PC-9 (cell line): ENCODE data around the gene NFIA. TPM values are rescaled to one million over a fixed set of nuclear protein-coding genes. Genes with fewer than 3 reads are reported as not detected.

Source experiments
- BruUV-seq: library from RNA; stranded (reverse); fragments of 400-500 nt; replicated peaks from 2 replicates; lab custom pipeline; 2021; lab: Mats Ljungman, UMichigan
- CTCF ChIA-PET: fragments of 300-600 bp; sonication (Branson Sonifier 250); formaldehyde crosslinking; loops from one replicate; lab custom pipeline; 2022; ENCODE audit warnings: antibody characterized with exemption; lab: Charles Lee
- POLR2A ChIA-PET: fragments of 300-600 bp; sonication (Branson Sonifier 250); formaldehyde crosslinking; loops from one replicate; lab custom pipeline; 2022; ENCODE audit warnings: antibody characterized with exemption; ENCODE audit not compliant: unreplicated experiment; lab: Charles Lee
- DNase-seq, 2 experiments: peaks; one replicate each; pipeline versions ENCODE4 v3.0.0 to v3.0.0-alpha.2; 2015 to 2022; ENCODE audit warnings: mixed read lengths in 1 of 2
- H2AFZ ChIP-seq: fragments of 200-600 bp; sonication (generic); 2 replicates; pipeline ENCODE4 v1.8.1; 2017; ENCODE audit warnings: antibody characterized with exemption
- H3F3A ChIP-seq: fragments of 200-600 bp; sonication (generic); 2 replicates; pipeline ENCODE4 v1.8.1; 2017; ENCODE audit warnings: antibody characterized with exemption, mild to moderate bottlenecking, low read depth; ENCODE audit not compliant: insufficient read depth
- H3K27ac ChIP-seq: fragments of 200-600 bp; sonication (generic); 2 replicates; pipeline ENCODE4 v1.6.1; 2016; ENCODE audit warnings: mixed run types
- H3K27me3 ChIP-seq: fragments of 200-600 bp; sonication (generic); 2 replicates; pipeline ENCODE4 v1.6.1; 2016; ENCODE audit warnings: low read depth, mixed run types; ENCODE audit not compliant: insufficient read depth
- H3K36me3 ChIP-seq: fragments of 200-600 bp; sonication (generic); 2 replicates; pipeline ENCODE4 v1.6.1; 2016; ENCODE audit warnings: low read depth, mixed run types
- H3K4me1 ChIP-seq: fragments of 200-600 bp; sonication (generic); replicated peaks from 2 replicates; pipeline ENCODE4 v1.6.1; 2016; ENCODE audit warnings: mixed run types; ENCODE audit not compliant: insufficient read depth
- H3K4me2 ChIP-seq: fragments of 200-600 bp; sonication (generic); 2 replicates; pipeline ENCODE4 v1.6.1; 2017; ENCODE audit warnings: mixed run types
- H3K4me3 ChIP-seq: fragments of 200-600 bp; sonication (generic); 2 replicates; pipeline ENCODE4 v1.6.1; 2016; ENCODE audit warnings: mixed run types
- H3K79me2 ChIP-seq: fragments of 200-600 bp; sonication (generic); 2 replicates; pipeline ENCODE4 v1.6.1; 2017; ENCODE audit warnings: low read depth, mixed run types
- H3K9me2 ChIP-seq: fragments of 200-600 bp; sonication (generic); 2 replicates; pipeline ENCODE4 v1.8.1; 2017; ENCODE audit warnings: mild to moderate bottlenecking; ENCODE audit not compliant: insufficient read depth
- H3K9me3 ChIP-seq: fragments of 200-600 bp; sonication (generic); 2 replicates; pipeline ENCODE4 v1.8.1; 2016; ENCODE audit warnings: low read depth; ENCODE audit not compliant: insufficient read depth
- H4K20me1 ChIP-seq: fragments of 200-600 bp; sonication (generic); 2 replicates; pipeline ENCODE4 v1.8.1; 2017; ENCODE audit not compliant: insufficient read depth
- EZH2 ChIP-seq: fragments of 200-600 bp; sonication (generic); IDR thresholded peaks from 2 replicates; pipeline ENCODE4 v1.8.0; 2017; ENCODE audit warnings: antibody characterized with exemption, low read depth
- intact Hi-C: fragments of 100-400 bp; cut with micrococcal nuclease; formaldehyde crosslinking; loops from one replicate; pipeline ENCODE4 v1.10.0; 2022; ENCODE audit not compliant: unreplicated experiment
- total RNA-seq: library from RNA; stranded (reverse); gene quantifications from 2 replicates; pipeline ENCODE4 v1.2.3, GENCODE V29; 2021
- TF ChIP-seq, protein P1 (sequence below): fragments of 200-600 bp; sonication (generic); conservative IDR thresholded peaks from 2 replicates; pipeline ENCODE4 v1.6.1; 2017; ENCODE audit warnings: mixed run types, antibody characterized with exemption, mild to moderate bottlenecking, moderate library complexity

NFIA gene
- total RNA-seq, 1 experiment from 2014 or later = 26.7 TPM

DNA sequence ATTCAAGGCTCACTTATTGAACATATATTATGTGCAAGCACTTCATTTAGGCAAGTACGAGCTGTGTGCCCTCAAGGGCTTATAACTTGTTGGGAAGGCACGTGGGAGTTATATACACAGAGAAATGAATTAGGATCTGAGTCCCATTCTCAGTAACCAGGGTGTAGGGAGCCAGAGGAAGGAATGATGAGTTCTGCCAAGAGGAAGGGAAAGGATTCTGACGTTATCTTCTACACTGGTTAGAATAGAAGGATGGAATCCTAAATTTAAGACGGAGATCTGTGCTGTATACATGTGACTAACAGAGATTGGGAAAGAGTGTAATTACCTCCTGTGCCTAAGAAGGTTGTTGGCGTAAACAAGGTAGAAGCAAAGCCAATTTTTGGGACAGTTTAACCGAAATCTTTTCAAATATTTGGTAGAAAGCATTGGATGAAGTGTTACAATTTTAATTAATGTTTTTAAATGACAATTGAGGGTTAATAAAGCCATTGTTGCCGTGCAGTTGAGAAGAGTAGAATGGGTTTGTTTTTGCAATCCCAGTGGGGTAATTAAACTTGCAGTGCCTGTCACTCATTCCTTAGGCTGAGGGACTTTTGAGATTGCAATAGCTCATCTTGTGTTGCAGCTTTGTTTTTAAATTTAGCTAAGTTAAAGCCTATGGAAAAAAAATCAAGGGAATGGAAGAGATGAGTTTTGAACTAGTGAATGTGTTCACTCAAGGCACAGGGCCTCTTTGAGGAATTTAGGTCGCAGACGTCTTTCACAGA is 177.2 kb downstream of the NFIA start:
- Histone ChIP-seq H3K27me3 (no peaks in the 10 kb centered on the region), H3K79me2 (peaks cover 26% of the 10 kb centered on the region; the same call in 1 of the 2 replicates), H3K9me2 (no peaks in the 10 kb centered on the region), H3F3A (no peaks in the 10 kb centered on the region), H3K4me3 (no peak overlapping the region), H3K27ac (no peak overlapping the region), H3K9me3 (no peaks in the 10 kb centered on the region), H3K4me1 (0 out of 2 replicates have a peak, but pooled peaks cover 3% of the 10 kb centered on the region), H2AFZ (no peak overlapping the region), H4K20me1 (no peaks in the 10 kb centered on the region), H3K4me2 (no peak overlapping the region), H3K36me3 (no peaks in the 10 kb centered on the region)
- DNase-seq = no peak
- no peak for TF ChIP-seq EZH2
- TF ChIP-seq, protein P1, sequence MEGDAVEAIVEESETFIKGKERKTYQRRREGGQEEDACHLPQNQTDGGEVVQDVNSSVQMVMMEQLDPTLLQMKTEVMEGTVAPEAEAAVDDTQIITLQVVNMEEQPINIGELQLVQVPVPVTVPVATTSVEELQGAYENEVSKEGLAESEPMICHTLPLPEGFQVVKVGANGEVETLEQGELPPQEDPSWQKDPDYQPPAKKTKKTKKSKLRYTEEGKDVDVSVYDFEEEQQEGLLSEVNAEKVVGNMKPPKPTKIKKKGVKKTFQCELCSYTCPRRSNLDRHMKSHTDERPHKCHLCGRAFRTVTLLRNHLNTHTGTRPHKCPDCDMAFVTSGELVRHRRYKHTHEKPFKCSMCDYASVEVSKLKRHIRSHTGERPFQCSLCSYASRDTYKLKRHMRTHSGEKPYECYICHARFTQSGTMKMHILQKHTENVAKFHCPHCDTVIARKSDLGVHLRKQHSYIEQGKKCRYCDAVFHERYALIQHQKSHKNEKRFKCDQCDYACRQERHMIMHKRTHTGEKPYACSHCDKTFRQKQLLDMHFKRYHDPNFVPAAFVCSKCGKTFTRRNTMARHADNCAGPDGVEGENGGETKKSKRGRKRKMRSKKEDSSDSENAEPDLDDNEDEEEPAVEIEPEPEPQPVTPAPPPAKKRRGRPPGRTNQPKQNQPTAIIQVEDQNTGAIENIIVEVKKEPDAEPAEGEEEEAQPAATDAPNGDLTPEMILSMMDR = no peak
- CTCF ChIA-PET = no interaction called here
- POLR2A ChIA-PET = interaction anchor here (0.7 kb wide), 1 partner anchor 26 kb away, joined by 5 read pairs; no protein-coding TSS in a partner anchor
- intact Hi-C loops = no loop called here
- no TSS peak for BruUV-seq

- H2AFZ ChIP-seq = no peak overlapping the region
- H3K9me2 ChIP-seq = no peaks in the 10 kb centered on the region
- no peaks in the 10 kb centered on the region for H3K4me1 ChIP-seq
- BruUV-seq = no TSS peak
- peaks cover 20% of the 10 kb centered on the region; the same call in 1 of the 2 replicates for H3K79me2 ChIP-seq
- intact Hi-C loops = no loop called here
- no peak for TF ChIP-seq EZH2
- TF ChIP-seq, protein P1 = no peak
- H3K9me3 ChIP-seq = no peaks in the 10 kb centered on the region
- H3F3A ChIP-seq = no peaks in the 10 kb centered on the region
- no peaks in the 10 kb centered on the region for H3K36me3 ChIP-seq
- ChIA-PET CTCF (no interaction called here), POLR2A (interaction anchor here (0.7 kb wide), 1 partner anchor 25 kb away, joined by 5 read pairs; no protein-coding TSS in a partner anchor)
- no peak for DNase-seq
- H3K27me3 ChIP-seq = no peaks in the 10 kb centered on the region
- H4K20me1 ChIP-seq = no peaks in the 10 kb centered on the region
- no peak overlapping the region for H3K4me2 ChIP-seq
- no peak overlapping the region for H3K4me3 ChIP-seq
- H3K27ac ChIP-seq = no peak overlapping the region
Observed at GRCh38 chr1:61260171-61260570, 177.8 kb downstream of the NFIA start.

DNA sequence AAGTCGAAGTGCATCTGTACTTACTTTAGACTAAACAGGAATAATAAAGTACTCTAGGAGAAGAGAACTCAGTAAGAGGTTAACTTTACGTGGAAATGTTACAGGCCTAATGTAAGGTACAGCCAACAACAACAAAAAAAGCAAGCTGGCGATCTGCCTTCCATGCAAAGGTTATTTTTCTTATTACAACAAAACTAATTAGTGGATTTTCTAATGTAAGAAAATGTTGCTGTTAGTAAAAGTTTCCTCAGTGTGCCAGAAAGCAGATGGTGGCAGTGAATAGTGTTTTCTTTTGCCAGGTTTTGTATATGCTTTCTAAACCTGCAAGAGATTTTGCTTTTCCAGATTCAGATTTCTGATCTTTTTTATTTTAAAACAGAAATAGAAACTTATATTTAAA is 179.2 kb downstream of the NFIA start:
- intact Hi-C loops = no loop called here
- 0 out of 2 replicates have a peak, but pooled peaks cover 15% of the 10 kb centered on the region for H3K79me2 ChIP-seq
- H3K4me3 ChIP-seq = no peak overlapping the region
- H3K9me2 ChIP-seq = no peaks in the 10 kb centered on the region
- CTCF ChIA-PET = no interaction called here
- POLR2A ChIA-PET = no interaction called here
- H3F3A ChIP-seq = no peaks in the 10 kb centered on the region
- H3K36me3 ChIP-seq = no peaks in the 10 kb centered on the region
- H3K4me2 ChIP-seq = no peak overlapping the region
- no peak for DNase-seq
- no peaks in the 10 kb centered on the region for H4K20me1 ChIP-seq
- H2AFZ ChIP-seq = no peak overlapping the region
- no peak overlapping the region for H3K27ac ChIP-seq
- H3K27me3 ChIP-seq = no peaks in the 10 kb centered on the region
- no peaks in the 10 kb centered on the region for H3K9me3 ChIP-seq
- TF ChIP-seq, protein P1 = no peak
- no peak for TF ChIP-seq EZH2
- no peaks in the 10 kb centered on the region for H3K4me1 ChIP-seq
- no TSS peak for BruUV-seq
